ENCODE results near the gene PQBP1. TPM values are rescaled to one million over a fixed set of nuclear protein-coding genes. Genes with fewer than 3 reads are reported as not detected.
A peak's percentile ranks its signal among the peaks of the same experiment; 100 is the strongest.

The PQBP1 gene
- total and polyA plus RNA-seq, 2 donors (not counting 1 experiment from before 2014, with no cell fraction given): 41.1 to 57.0 TPM

DNA sequence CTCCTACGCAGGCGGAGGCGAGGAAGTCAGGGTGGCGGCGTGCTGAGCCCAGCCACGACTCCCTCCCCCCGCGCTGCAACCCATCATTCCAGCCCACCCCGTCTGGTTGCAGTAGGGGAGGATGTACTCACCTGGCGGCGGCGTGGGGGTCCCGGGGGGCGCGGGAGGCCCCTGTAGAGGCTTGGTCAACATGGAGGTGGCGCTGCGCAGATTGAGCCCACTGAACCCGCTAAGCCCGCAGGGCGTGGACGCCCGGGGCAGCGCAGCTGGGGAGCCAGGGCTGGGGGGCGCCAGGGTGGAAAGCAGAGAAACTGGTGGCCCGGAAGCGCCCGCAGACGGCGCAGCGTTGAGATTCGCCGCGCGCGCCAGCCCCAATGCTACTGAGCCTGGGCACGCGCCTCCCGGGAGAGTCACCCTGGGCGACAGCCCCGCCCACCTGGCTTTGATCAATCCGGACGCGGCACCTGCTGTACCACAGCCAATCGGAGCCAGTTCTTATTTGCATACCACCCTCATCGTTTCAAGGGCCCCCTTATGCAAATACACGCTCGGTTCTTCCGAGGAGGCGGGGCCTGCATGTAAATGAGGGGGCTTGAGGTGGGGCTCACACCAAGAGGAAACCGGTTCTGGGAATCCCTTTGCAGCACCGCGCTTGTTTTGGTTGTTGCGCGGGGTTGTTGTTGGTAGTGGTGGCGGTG, 21.1 kb downstream of the PQBP1 start, which contains the start of gene PIM2:
Gene PIM2, minus strand, starts transcription at position 382 of the 698 bp plus-strand sequence. Its CDS starts 190 bp downstream, at position 192.
- Histone ChIP-seq H2AFZ (ENCODE audit: low read length) (no peak within 1 kb of the TSS), H3K36me3 (ENCODE audit: control insufficient read depth, insufficient read depth, low read length) (peaks cover 2% of the 10 kb centered on the region), H3K79me2 (ENCODE audit: control insufficient read depth, insufficient read depth, low read length) (peaks cover 6% of the 10 kb centered on the region), H3K27ac (ENCODE audit: insufficient read depth, low read length) (peak within 1 kb of the TSS; percentile 58), H3K4me2 (ENCODE audit: extremely low read depth, insufficient read depth, low read length) (peak within 1 kb of the TSS; percentile 76), H3K9me3 (ENCODE audit: control insufficient read depth, insufficient read depth, low read depth, low read length) (no peaks in the 10 kb centered on the region), H3K4me1 (ENCODE audit: control insufficient read depth, extremely low read depth, insufficient read depth, low read length) (no peaks in the 10 kb centered on the region), H3K4me3 (replicated peaks in 1 of 4; ENCODE audit: control extremely low read depth in 1 of 4, insufficient read depth in 1 of 4, low read depth in 3 of 4, low read length in 4 of 4) (peak within 1 kb of the TSS; percentile 36 to 58 (median 48)), H4K20me1 (ENCODE audit: control insufficient read depth, extremely low read depth, insufficient read depth, low read length) (no peaks in the 10 kb centered on the region), H3K27me3 (ENCODE audit: control insufficient read depth, insufficient read depth, low read length) (no peaks in the 10 kb centered on the region), H3K9ac (ENCODE audit: insufficient read depth, low read length) (peak within 1 kb of the TSS; percentile 62)
- peak; percentile 77 to 88 for DNase-seq (ENCODE audit: low read depth in 2 of 2)
- no peak for TF ChIP-seq CTCF (conservative IDR thresholded peaks at IDR 0.05 in 1 of 2, IDR thresholded peaks at IDR 0.05 in 1 of 2; ENCODE audit: low read depth in 1 of 2, low read length in 2 of 2)
- no peak for TF ChIP-seq EZH2 (IDR thresholded peaks at IDR 0.05; ENCODE audit: low read length, missing control alignments)

DNA sequence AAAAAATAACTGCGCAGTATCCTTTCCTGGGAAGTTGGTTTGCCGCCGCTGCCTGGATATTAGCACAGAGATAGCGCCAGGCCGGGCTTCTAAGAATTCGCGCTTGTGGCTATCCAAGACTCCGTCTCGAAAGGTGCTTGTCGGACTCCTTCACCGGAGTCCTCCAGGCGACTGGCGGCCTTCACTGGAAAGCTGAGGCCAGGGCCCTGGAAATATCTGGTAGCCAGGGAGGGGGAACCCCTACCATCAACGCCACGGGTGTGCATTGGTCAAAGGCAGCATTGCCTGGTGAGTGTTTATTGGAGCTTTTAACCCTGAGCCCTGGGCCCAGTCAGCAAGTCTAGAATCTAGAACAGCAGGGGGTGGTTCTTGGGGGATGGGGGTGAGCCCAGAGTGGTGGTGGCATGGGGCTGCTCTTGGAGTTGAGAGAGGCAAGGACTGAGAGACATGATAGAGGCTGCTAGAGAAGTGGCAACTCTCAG, 21.7 kb downstream of the PQBP1 start:
- Histone ChIP-seq H3K27ac (ENCODE audit: insufficient read depth, low read length) (peak overlapping the region; percentile 44), H3K27me3 (ENCODE audit: control insufficient read depth, insufficient read depth, low read length) (no peaks in the 10 kb centered on the region)

More for the DNA sequence above, 21.7 kb downstream of the PQBP1 start:
- Histone ChIP-seq H4K20me1 (ENCODE audit: control insufficient read depth, extremely low read depth, insufficient read depth, low read length) (no peaks in the 10 kb centered on the region), H3K9me3 (ENCODE audit: control insufficient read depth, insufficient read depth, low read depth, low read length) (no peaks in the 10 kb centered on the region), H3K4me3 (replicated peaks in 1 of 4; ENCODE audit: control extremely low read depth in 1 of 4, insufficient read depth in 1 of 4, low read depth in 3 of 4, low read length in 4 of 4) (peak overlapping the region in 3 of 4 experiments; percentile 9 to 58 (median 44)), H3K4me1 (ENCODE audit: control insufficient read depth, extremely low read depth, insufficient read depth, low read length) (no peaks in the 10 kb centered on the region), H3K4me2 (ENCODE audit: extremely low read depth, insufficient read depth, low read length) (peak overlapping the region; percentile 66), H2AFZ (ENCODE audit: low read length) (no peak overlapping the region), H3K36me3 (ENCODE audit: control insufficient read depth, insufficient read depth, low read length) (peaks cover 3% of the 10 kb centered on the region), H3K9ac (ENCODE audit: insufficient read depth, low read length) (peak overlapping the region; percentile 4), H3K79me2 (ENCODE audit: control insufficient read depth, insufficient read depth, low read length) (peaks cover 6% of the 10 kb centered on the region)
- DNase-seq (ENCODE audit: low read depth in 2 of 2): no peak
- no peak for TF ChIP-seq EZH2 (IDR thresholded peaks at IDR 0.05; ENCODE audit: low read length, missing control alignments)
- no peak for TF ChIP-seq CTCF (conservative IDR thresholded peaks at IDR 0.05 in 1 of 2, IDR thresholded peaks at IDR 0.05 in 1 of 2; ENCODE audit: low read depth in 1 of 2, low read length in 2 of 2)
